BLaER1 treated with 17β-estradiol and CSF1 and Interleukin-3, amounts not matched to agents 10 nM and 100 nM (cell line): ENCODE results near the gene FH.

Source experiments
- H3K27ac ChIP-seq, 11 experiments: shearing (Covaris generic); formaldehyde crosslinking; 2 replicates each; pipeline ENCODE4 v1.8.1; 2022
- H3K27me3 ChIP-seq, 11 experiments: shearing (Covaris generic); formaldehyde crosslinking; 2 replicates each; pipeline ENCODE4 v1.8.1; 2022
- H3K36me3 ChIP-seq, 11 experiments: shearing (Covaris generic); formaldehyde crosslinking; 2 replicates each; pipeline ENCODE4 v1.8.1; 2022
- H3K4me1 ChIP-seq, 10 experiments: shearing (Covaris generic); formaldehyde crosslinking; 2 replicates each; pipeline ENCODE4 v1.8.1; 2022
- H3K4me2 ChIP-seq, 11 experiments: shearing (Covaris generic); formaldehyde crosslinking; 2 replicates each; pipeline ENCODE4 v1.8.1; 2022
- H3K4me3 ChIP-seq, 10 experiments: shearing (Covaris generic); formaldehyde crosslinking; 2 replicates each; pipeline ENCODE4 v1.8.1; 2022
- H3K9ac ChIP-seq, 11 experiments: shearing (Covaris generic); formaldehyde crosslinking; 2 replicates each; pipeline ENCODE4 v1.8.1; 2022
- H3K9me3 ChIP-seq, 11 experiments: shearing (Covaris generic); formaldehyde crosslinking; replicated peaks in 1 of 11; 2 replicates each; pipeline ENCODE4 v1.8.1; 2022
- H4K20me1 ChIP-seq, 11 experiments: shearing (Covaris generic); formaldehyde crosslinking; 2 replicates each; pipeline ENCODE4 v1.8.1; 2022
- Cebpa-rat ChIP-seq, 11 experiments: shearing (Covaris generic); IDR thresholded peaks; 2 replicates each; pipeline ENCODE4 v1.8.1; 2022

The FH gene

DNA sequence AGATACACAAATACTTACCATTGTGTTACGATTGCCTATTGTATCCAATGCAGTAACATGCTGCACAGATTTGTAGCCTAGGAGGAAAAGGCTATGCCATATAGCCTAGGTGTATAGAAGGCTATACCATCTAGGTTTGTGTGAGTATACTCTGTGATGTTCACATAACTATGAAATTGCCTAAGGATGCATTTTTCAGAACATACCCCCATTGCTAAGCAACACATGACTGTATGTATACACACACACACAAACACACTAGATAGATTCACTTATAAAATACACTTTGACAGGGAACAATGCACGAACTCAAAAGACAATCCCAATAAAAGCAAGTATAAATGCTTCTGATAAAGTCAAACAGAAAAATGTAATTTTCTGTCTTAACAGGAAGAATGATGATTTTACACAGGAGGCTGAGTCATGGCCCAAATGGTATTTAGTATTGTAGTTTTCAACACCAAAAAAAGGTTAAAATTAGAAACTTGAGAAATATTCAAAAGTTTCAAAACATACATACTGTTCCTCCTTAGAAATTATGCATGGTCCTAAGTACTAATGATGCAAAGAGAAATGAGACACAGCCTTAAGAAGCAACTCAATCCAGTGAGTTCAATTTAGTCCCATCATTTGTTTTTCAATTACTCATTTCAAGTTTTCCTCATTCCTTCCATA, 12.2 kb downstream of the FH start:
- H3K9ac ChIP-seq, result no peak overlapping the region
- H3K9me3 ChIP-seq, result no peaks in the 10 kb centered on the region
- TF ChIP-seq Cebpa-rat (IDR thresholded peaks at IDR 0.05), result no peak
- H3K4me2 ChIP-seq, result peak overlapping the region in 3 of 11 experiments; percentile 33 to 44 (median 38); a peak in 5 of 22 replicates
- H3K36me3 ChIP-seq, result peaks cover 93 to 100% (median 96%) of the 10 kb centered on the region in 11 experiments
- H3K27ac ChIP-seq, result peak overlapping the region in 2 of 11 experiments; percentile 23 to 27; a peak in 3 of 22 replicates
- peaks cover 0 to 3% (median 0%) of the 10 kb centered on the region in 11 experiments; a peak in 2 of 22 replicates for H4K20me1 ChIP-seq
- H3K4me1 ChIP-seq, result peaks cover 0 to 18% (median 0%) of the 10 kb centered on the region in 10 experiments; a peak in 6 of 20 replicates
- no peak overlapping the region for H3K4me3 ChIP-seq
- no peaks in the 10 kb centered on the region for H3K27me3 ChIP-seq

GRCh38 chr1:241503444-241503843, 16.1 kb downstream of the FH start:
- H3K27me3 ChIP-seq, result no peaks in the 10 kb centered on the region
- no peak overlapping the region for H3K4me2 ChIP-seq
- H3K4me3 ChIP-seq, result no peak overlapping the region
- peaks cover 0 to 4% (median 0%) of the 10 kb centered on the region in 11 experiments; a peak in 2 of 22 replicates for H4K20me1 ChIP-seq
- H3K4me1 ChIP-seq, result peaks cover 0 to 18% (median 0%) of the 10 kb centered on the region in 10 experiments; a peak in 6 of 20 replicates
- H3K9ac ChIP-seq, result no peak overlapping the region
- H3K27ac ChIP-seq, result no peak overlapping the region
- H3K9me3 ChIP-seq, result no peaks in the 10 kb centered on the region
- TF ChIP-seq Cebpa-rat (IDR thresholded peaks at IDR 0.05), result no peak
- peaks cover 87 to 100% (median 93%) of the 10 kb centered on the region in 11 experiments for H3K36me3 ChIP-seq

DNA sequence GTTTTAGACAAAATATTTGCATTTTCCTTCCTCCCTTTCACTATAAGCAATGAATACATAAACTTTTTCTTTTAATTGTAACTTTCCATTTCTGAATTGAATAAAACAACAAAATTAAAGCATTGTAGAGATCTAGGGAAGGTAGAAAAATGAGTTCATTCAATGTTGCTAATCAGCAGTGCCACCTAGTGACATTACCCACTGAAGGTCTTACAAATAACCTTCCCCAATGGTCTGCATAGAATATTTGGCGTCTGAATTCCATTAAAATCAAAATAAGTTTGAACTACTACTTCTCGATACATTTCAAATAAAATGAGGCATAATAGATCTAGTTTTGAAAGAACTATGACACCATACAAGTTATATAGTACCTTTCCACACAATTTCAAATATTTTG, 19.6 kb downstream of the FH start:
- no peak for TF ChIP-seq Cebpa-rat (IDR thresholded peaks at IDR 0.05)
- Histone ChIP-seq H3K4me1 (no peaks in the 10 kb centered on the region), H3K27me3 (no peaks in the 10 kb centered on the region), H3K4me3 (no peak overlapping the region), H3K9me3 (no peaks in the 10 kb centered on the region), H4K20me1 (peaks cover 0 to 4% (median 0%) of the 10 kb centered on the region in 11 experiments; a peak in 2 of 22 replicates), H3K4me2 (no peak overlapping the region), H3K27ac (no peak overlapping the region), H3K9ac (no peak overlapping the region), H3K36me3 (peaks cover 89 to 100% (median 93%) of the 10 kb centered on the region in 11 experiments)

DNA sequence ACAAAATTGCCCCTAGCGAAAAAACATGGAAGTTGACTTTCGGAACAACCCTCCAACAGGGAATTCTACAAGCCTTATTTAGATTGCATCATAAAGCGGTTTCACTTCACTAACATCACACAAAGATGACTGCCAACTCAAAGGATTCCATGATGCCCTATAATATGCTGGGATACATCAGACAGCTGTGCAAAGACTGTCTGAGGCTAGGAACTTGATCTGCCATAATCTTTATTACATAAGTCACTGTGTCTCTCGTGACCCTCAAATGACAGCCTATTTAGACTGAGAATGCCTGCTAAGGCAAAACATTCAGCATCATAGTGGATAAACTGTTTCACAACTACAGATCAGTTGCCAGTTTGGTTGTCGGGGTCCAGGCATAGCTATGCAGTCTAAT, 23.8 kb downstream of the FH start:
- Histone ChIP-seq H3K9ac (no peak overlapping the region), H3K4me3 (no peak overlapping the region), H3K27ac (no peak overlapping the region), H3K36me3 (peaks cover 63 to 80% (median 68%) of the 10 kb centered on the region in 11 experiments), H3K9me3 (no peaks in the 10 kb centered on the region), H3K27me3 (no peaks in the 10 kb centered on the region), H4K20me1 (no peaks in the 10 kb centered on the region; a peak in 1 of 22 replicates), H3K4me1 (no peaks in the 10 kb centered on the region), H3K4me2 (no peak overlapping the region)
- TF ChIP-seq Cebpa-rat (IDR thresholded peaks at IDR 0.05), result no peak

DNA sequence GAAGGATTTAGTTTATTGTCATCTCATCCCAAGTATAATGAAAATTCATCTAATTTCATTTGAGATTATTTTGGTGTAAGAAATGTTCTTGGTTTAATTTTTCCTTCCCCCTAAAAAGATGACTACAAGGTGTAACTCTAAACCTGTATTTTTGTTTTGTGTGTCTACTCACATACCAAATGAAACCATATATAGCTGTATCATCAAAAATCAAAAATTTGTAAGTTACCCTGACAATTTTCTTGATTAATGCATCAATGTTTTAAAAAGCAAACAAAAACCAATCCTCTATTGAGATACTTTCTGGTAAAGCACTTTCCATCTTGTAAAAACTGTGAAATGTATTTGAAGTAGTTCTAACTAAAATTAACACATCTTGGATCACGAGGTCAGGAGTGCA, 30.8 kb downstream of the FH start:
- no peak for TF ChIP-seq Cebpa-rat (IDR thresholded peaks at IDR 0.05)
- H3K4me3 ChIP-seq, result no peak overlapping the region
- H3K4me2 ChIP-seq, result no peak overlapping the region
- no peaks in the 10 kb centered on the region for H3K27me3 ChIP-seq
- H3K9ac ChIP-seq, result no peak overlapping the region
- no peaks in the 10 kb centered on the region for H3K9me3 ChIP-seq
- H3K4me1 ChIP-seq, result no peaks in the 10 kb centered on the region
- H3K36me3 ChIP-seq, result peaks cover 0 to 18% (median 5%) of the 10 kb centered on the region in 11 experiments; a peak in 16 of 22 replicates
- H4K20me1 ChIP-seq, result no peaks in the 10 kb centered on the region
- H3K27ac ChIP-seq, result no peak overlapping the region

DNA sequence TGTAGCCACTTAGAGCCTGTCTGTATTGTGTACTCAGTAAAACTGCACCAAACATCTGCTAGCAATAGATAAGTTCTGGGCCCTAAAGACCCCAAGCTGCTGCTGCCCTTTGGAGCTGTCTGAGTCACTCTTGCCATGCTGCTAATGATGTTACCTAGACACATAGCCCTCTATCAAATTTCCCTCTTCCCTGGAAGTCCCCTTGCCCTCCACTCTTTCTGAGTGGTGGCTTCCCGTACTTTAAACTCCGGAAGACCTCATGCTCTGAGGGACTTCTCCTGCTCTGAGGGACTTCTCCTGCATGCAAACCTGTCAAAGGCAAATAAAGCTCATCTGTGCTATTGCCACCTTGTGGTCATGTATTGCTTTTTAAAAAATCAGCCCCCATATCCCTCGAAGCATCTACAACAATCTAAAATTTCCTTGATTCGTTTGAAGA, 34.0 kb downstream of the FH start:
- H3K27me3 ChIP-seq, result no peaks in the 10 kb centered on the region
- H4K20me1 ChIP-seq, result no peaks in the 10 kb centered on the region
- H3K9me3 ChIP-seq, result no peaks in the 10 kb centered on the region
- H3K4me2 ChIP-seq, result no peak overlapping the region
- peaks cover 0 to 7% (median 0%) of the 10 kb centered on the region in 11 experiments; a peak in 2 of 22 replicates for H3K36me3 ChIP-seq
- no peak for TF ChIP-seq Cebpa-rat (IDR thresholded peaks at IDR 0.05)
- H3K9ac ChIP-seq, result no peak overlapping the region
- no peak overlapping the region for H3K4me3 ChIP-seq
- no peak overlapping the region for H3K27ac ChIP-seq
- no peaks in the 10 kb centered on the region for H3K4me1 ChIP-seq

GRCh38 chr1:241485145-241485544, 34.4 kb downstream of the FH start:
- no peak overlapping the region for H3K27ac ChIP-seq
- no peak for TF ChIP-seq Cebpa-rat (IDR thresholded peaks at IDR 0.05)

DNA sequence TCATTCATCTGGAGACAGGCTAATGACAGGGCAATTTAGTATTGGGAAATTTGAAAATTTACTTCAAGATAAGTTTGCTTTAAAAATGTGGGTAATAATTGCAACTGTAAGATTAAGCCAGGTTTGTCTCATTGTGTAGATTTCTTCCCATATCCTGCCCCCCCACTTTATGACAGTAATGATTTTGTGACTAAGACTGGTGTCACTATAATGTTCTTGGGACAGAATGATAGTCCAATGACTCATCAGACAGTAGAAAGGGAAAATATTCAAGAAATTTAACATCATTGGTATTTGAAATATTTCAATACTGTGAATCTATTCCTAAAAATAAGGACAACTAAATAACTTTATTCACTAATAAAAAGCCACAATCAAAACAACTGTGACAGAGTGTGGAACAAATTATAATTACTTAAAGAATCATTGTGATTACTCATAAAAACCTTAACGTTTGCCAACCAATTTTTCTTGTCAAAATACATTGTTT, 36.7 kb downstream of the FH start:
- no peaks in the 10 kb centered on the region for H3K27me3 ChIP-seq
- H3K36me3 ChIP-seq, result no peaks in the 10 kb centered on the region
- H3K9me3 ChIP-seq, result no peaks in the 10 kb centered on the region
- no peak overlapping the region for H3K27ac ChIP-seq
- no peak for TF ChIP-seq Cebpa-rat (IDR thresholded peaks at IDR 0.05)
- H3K4me3 ChIP-seq, result no peak overlapping the region
- H3K4me1 ChIP-seq, result no peaks in the 10 kb centered on the region
- H3K9ac ChIP-seq, result no peak overlapping the region
- H3K4me2 ChIP-seq, result no peak overlapping the region
- H4K20me1 ChIP-seq, result no peaks in the 10 kb centered on the region

More at GRCh38 chr1:241485145-241485544, 34.4 kb downstream of the FH start:
- H3K4me3 ChIP-seq, result no peak overlapping the region
- no peaks in the 10 kb centered on the region for H3K27me3 ChIP-seq
- no peaks in the 10 kb centered on the region for H3K9me3 ChIP-seq
- peaks cover 0 to 5% (median 0%) of the 10 kb centered on the region in 11 experiments; a peak in 2 of 22 replicates for H3K36me3 ChIP-seq
- H3K4me2 ChIP-seq, result no peak overlapping the region
- no peaks in the 10 kb centered on the region for H3K4me1 ChIP-seq
- H4K20me1 ChIP-seq, result no peaks in the 10 kb centered on the region
- H3K9ac ChIP-seq, result no peak overlapping the region

- Histone ChIP-seq H3K36me3 (no peaks in the 10 kb centered on the region), H3K9ac (no peak overlapping the region), H3K4me2 (no peak overlapping the region), H3K4me3 (no peak overlapping the region), H3K9me3 (0 out of 22 replicates have a peak, but pooled peaks cover 0 to 5% (median 0%) of the 10 kb centered on the region in 11 experiments), H3K4me1 (peaks cover 0 to 7% (median 0%) of the 10 kb centered on the region in 10 experiments; a peak in 3 of 20 replicates), H3K27me3 (no peaks in the 10 kb centered on the region), H3K27ac (no peak overlapping the region), H4K20me1 (no peaks in the 10 kb centered on the region)
- no peak for TF ChIP-seq Cebpa-rat (IDR thresholded peaks at IDR 0.05)
Measured at GRCh38 chr1:241479294-241479693, 40.3 kb downstream of the FH start.
